HUDEP-2 (cell line): ENCODE data around the gene MBNL2.

ENCODE experiments used
- DNase-seq, 76 experiments: peaks; one replicate each; lab custom pipeline; 2025; ENCODE audit not compliant: unreplicated experiment in 76 of 76; lab: John Stamatoyannopoulos, UW

MBNL2 gene

GRCh38 chr13:97231829-97232196 lies 9.7 kb downstream of the MBNL2 start:
- no peak for DNase-seq

DNA sequence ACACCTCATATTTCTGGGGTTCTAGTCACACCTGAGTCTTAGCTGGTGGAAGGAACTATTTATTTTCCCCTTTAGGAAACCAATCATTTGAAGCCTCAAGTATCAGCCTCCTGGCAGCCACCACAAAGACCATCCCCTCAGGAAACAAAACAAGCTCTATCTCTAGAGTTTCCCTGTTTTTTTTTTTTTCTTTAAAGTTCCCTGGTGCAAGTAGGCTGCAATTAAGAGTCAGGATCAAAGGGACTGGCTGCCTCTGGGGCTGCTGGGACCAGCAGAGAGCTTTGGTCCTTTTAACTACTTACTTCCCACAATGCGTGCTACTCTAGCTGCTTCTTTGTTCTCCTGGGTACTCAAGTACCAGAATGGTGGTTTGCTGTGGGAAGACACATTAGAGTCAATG lies 11.4 kb downstream of the MBNL2 start:
- DNase-seq = no peak

GRCh38 chr13:97234236-97234635 lies 12.1 kb downstream of the MBNL2 start:
- DNase-seq = no peak

DNA sequence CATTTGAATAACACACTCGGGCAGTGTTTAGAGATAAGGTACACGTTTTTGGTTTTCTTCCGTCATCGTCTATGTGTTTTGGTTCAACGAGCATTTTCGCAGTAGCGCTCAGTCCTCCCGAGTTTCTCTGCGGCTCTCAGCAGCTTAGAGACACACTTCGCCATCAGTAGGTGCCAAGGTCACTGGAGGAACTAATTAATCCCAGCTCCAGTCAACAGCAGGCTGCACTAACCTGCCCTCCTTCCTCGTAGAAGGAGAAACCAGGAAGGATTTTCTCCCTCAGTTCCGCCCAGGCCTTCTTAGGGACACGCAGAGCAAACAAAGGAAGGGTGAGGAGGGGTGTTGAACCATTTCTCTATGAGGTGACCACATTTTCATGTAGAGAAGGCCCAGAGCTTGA lies 12.6 kb downstream of the MBNL2 start:
- DNase-seq = no peak

DNA sequence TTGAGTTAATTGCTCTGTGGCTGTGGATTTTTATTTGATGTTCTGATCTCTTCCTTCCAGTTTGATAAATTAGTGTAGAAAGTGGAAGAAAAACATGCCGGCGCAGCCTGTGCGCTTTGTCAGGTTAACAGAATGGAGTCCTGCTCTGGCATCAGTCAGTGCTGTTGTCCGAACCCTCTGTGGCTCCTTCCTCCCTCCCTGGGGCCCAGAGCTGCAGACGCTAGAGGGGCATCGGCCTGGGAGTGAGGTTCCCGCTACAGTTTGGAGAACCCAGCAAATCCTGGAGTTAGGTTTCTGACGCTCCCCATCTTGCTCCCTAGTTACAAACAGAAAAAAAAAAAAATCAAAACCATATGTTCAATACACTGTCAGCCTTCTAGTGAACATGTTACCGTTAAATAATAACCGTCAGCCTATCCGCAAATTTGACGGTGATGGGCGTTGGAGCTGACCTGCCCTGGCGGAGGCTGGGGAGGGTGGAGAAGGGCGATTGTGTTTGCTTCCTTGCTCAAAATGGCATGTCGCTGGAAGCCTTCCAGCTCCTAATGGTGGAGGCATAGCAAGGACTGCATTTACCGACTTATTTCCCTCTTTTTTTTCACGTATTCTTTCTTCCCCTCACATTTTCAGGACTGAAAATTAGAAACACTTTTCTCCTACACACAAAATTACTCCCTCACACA lies 13.6 kb downstream of the MBNL2 start:
- DNase-seq = no peak

DNA sequence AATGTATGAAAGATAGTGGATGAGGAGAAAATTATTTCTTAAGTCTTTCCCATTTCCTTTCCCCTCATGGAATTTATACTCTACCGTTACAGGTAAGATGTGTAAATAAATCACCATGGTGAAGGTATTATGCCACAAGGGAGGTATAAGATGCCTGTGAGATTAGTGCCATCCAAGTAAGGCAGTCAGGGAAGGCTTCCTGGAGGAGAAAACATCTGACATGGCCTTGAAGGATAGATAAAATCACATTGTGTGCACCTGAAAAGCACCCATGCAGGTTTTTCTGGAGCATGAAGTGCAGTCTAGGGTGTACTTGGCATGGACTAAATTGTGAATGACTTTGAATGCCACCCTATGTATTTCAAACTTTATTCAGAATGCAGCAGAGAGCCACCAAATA lies 15.3 kb downstream of the MBNL2 start:
- DNase-seq = no peak

DNA sequence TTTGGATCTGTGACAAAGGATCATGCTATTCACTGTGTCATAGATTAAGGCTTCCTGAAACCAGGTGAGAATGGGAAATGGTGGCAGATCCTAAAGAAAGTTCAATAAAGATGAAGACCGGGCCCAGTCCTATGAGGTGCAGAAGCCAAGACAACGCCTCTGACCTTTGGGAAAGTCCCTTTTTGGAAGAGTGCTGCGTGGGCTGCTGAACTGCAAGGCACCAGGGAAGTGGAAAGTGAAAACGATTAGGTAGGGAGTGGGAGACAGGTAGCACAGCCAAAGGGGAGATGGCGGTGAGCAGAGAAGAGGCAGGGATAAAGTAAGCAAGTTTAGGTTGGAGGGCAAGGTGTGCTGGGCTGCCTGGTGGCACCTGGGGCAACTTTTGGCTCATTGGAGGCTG lies 16.3 kb downstream of the MBNL2 start:
- DNase-seq = no peak

DNA sequence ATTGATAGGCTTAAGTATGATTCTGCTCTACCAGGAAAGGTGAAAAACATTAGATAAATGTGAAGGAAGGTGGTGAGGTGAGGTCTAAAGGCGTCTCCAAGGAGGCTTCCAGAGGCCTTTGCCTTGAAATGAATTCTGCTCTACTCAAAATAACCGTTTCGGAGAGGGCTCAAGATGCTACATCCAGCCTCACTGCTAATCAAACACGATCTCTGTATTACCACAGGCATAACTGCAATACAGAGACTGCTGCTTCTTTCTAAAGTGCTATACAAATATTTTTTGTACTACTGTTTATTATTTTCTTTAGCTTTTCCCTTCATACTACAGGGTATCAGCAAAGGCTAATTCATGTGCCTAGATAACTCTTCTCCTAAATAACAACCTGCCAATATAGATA lies 16.8 kb downstream of the MBNL2 start:
- DNase-seq = no peak

DNA sequence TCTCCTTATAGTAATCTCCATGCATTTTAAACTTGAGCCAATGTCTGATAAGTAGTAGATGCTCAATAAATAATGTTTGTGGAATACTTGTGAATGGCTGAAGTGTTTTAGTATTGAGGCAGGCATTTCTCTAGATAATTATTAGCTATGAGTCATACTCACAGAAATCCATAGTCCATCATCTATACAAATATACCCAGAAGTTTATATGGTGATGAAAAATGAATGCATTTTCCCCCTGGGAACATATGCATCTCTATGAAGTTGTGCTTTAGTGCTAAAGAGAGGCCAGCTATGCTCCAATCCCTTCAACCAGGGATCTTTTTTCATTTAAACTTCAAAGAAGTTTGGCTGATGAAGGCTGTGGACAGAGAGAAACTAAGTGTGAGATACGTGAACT lies 17.2 kb downstream of the MBNL2 start:
- no peak for DNase-seq

DNA sequence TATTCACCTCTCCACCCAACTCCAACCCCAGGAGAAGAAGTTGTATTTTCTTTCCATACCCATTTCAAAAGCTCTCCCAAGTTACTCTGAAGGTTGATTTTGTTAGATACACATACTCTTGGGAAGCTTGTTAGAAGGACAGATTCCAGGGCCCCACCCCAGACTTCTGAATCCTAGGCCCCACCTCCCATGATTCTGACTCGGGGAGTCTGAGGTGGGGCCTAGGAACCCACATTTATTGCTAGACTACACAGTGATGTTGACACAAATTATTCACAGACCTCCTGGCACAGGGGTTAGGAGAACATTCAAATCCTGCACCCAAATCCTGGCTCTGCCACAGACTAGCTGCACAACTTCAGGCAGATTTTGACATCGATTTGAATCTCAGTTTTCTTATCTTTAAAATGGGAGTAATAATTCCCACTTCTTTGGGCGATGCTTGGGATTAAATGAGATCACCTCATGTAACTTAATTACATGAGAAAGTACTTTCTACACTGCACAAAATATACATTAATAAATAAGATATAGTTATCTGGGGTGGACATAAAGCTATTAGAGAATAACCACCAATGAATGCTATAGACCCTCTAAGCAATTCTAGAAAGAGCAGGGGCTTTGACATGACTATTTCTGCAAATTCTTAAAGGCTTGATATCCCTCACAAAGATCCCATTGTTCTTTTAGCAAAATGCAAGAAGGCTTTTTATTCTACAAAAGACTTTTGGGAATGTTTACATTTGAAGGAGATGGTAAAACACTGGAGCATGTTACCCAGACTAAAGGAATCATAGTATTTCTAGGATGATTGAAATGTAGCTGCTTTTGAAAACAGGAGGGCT lies 18.0 kb downstream of the MBNL2 start:
- no peak for DNase-seq

DNA sequence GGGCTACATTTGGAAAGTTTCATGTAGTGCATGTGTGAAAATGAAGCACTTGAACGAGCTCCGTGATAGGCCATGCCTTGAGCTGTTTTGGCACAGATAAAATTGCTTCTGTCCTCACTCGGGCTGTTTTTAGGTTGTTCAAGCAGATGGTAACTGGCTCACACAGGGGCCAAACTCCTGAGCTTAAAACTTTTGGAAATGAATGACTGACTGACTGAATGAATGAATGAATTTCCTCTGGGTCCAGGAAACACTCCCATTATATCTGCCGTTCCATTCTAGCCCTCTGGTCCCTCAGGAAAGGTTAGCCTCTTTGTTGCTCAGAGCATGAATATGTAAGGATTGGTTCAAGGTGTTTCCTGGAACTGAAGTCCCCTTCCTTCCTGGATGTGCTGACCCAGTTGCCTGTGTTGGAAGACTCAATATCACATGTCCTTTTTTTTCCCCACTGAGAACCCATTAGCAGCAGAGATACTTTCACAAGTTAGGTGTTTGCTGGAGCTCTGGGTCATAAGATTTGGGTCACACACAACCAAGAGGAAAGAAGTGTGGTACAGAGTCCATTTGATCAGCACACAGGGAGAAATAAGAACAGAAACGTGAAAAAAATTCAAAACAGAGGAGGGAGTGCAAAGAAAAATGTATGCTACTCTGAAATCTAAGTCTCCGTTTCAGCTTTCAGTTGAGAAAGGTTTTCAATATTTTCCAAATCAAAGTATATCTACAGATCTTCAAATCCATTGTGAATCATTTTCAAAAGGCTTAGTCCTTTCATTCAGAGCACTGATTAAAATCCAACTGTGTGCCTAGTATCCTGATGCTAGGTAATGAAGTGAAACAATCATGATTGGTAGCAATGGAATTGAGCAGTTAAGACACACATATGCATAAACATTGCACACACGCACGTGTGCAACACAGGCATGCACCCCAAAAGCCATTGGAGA lies 18.9 kb downstream of the MBNL2 start:
- no peak for DNase-seq

- no peak for DNase-seq
Observed at GRCh38 chr13:97241761-97242160, 19.6 kb downstream of the MBNL2 start.

DNA sequence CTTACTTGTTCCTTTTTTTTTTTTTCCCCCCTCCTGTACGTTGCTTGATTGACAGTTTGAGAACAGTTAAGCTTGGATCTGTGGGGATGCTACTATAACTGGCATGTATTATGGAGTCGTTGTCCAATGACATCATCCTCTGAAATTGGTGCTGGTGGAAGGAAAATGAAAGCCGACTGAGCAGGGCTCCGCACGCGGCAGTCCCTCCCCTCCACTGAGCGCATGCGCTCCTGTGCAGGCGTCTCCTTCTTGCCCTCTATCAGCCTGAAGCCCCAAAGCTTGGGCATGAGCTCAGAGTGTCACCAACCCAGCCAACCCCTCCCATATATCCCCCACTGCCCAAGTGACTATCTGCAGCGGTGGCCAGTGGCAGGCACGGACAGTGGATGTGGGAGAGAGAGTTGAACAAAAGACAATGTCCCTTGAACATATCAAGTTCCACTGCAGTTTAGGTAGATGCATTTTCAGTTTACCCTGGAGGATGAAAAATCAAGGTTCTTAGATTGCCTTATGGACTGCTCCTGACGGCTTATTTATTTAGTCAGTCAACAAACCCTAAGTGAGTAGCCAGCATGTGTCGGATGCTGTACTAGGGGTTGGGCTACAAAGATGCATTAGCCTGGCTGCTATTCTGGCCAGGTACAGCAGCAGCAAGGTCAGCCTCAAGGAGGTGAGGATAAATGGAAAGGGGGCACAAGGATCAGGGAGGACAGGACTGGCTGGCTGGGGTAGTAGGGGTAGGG lies 20.8 kb downstream of the MBNL2 start:
- DNase-seq = no peak

- no peak for DNase-seq
Observed at GRCh38 chr13:97243915-97244781, 22.0 kb downstream of the MBNL2 start.

GRCh38 chr13:97245011-97245410 lies 22.9 kb downstream of the MBNL2 start:
- DNase-seq = no peak

GRCh38 chr13:97246596-97247158 lies 24.5 kb downstream of the MBNL2 start:
- no peak for DNase-seq

DNA sequence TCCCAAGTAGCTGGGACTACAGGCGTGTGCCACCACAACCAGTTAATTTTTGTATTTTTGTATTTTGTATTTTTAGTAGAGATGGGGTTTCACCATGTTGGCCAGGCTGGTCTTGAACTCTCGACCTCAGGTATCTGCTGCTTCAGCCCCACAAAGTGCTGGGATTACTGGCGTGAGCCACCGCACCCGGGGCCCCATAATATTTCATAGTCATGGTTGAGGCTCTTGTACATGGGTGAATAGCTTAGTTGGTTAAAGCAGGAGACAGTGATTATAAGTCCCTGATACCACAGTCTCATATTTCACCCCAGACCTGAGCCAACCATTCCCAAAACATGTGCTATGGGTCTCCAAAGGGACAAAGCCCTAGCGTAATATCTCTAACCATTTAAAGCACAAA lies 26.1 kb downstream of the MBNL2 start:
- DNase-seq = no peak

- no peak for DNase-seq
Observed at GRCh38 chr13:97249093-97249795, 27.1 kb downstream of the MBNL2 start.
